GM04504 (cell line): ENCODE data around the gene LUZP2.
"Not testable (repeated sequence)": the region's sequence is repeated elsewhere in the genome, so short reads cannot be mapped to it uniquely, and the experiment has no call there.

ENCODE experiments used
- DNase-seq: peaks from one replicate; pipeline ENCODE4 v3.0.0-alpha.2; 2012; ENCODE audit warnings: low read depth

Gene LUZP2

GRCh38 chr11:24900960-24901549, 404.2 kb downstream of the LUZP2 start:
- no peak for DNase-seq

GRCh38 chr11:24903555-24903954, 406.7 kb downstream of the LUZP2 start:
- DNase-seq = no peak

GRCh38 chr11:24925091-24925490, 428.2 kb downstream of the LUZP2 start:
- no peak for DNase-seq

GRCh38 chr11:24932110-24933000, 435.5 kb downstream of the LUZP2 start:
- DNase-seq = no peak

GRCh38 chr11:24934733-24935439, 438.0 kb downstream of the LUZP2 start:
- DNase-seq = no peak

GRCh38 chr11:24944891-24945290, 448.0 kb downstream of the LUZP2 start:
- DNase-seq = no peak

GRCh38 chr11:24949406-24949805, 452.6 kb downstream of the LUZP2 start:
- no peak for DNase-seq

GRCh38 chr11:24963852-24964251, 467.0 kb downstream of the LUZP2 start:
- no peak for DNase-seq

- no peak for DNase-seq
These were observed 468.9 kb downstream of the LUZP2 start for GRCh38 chr11:24965748-24966147.

GRCh38 chr11:24993903-24994302, 497.1 kb downstream of the LUZP2 start:
- DNase-seq = not testable (repeated sequence)

- DNase-seq = not testable (repeated sequence)
These were observed 503.1 kb downstream of the LUZP2 start for GRCh38 chr11:24999929-25000328.

- DNase-seq = no peak
These were observed 540.6 kb downstream of the LUZP2 start for GRCh38 chr11:25037431-25037830.

GRCh38 chr11:25038131-25038530, 541.3 kb downstream of the LUZP2 start:
- no peak for DNase-seq

GRCh38 chr11:25039165-25039564, 542.3 kb downstream of the LUZP2 start:
- DNase-seq = no peak

GRCh38 chr11:25048632-25049031, 551.8 kb downstream of the LUZP2 start:
- no peak for DNase-seq

GRCh38 chr11:25052844-25053243, 556.0 kb downstream of the LUZP2 start:
- no peak for DNase-seq

- DNase-seq = no peak
These were observed 561.0 kb downstream of the LUZP2 start for GRCh38 chr11:25057861-25058260.

- DNase-seq = no peak
These were observed 568.9 kb downstream of the LUZP2 start for GRCh38 chr11:25065746-25066145.

GRCh38 chr11:25066706-25067105, 569.9 kb downstream of the LUZP2 start:
- DNase-seq = no peak

- DNase-seq = no peak
These were observed 571.6 kb downstream of the LUZP2 start for GRCh38 chr11:25068451-25068850.

- DNase-seq = no peak
These were observed 597.4 kb downstream of the LUZP2 start for GRCh38 chr11:25094085-25094802.

- no peak for DNase-seq
These were observed 622.6 kb downstream of the LUZP2 start for GRCh38 chr11:25119416-25119815.
